Subcutaneous adipose tissue (tissue), 4 donors: ENCODE data around the gene SPACA6. TPM values are rescaled to one million over a fixed set of nuclear protein-coding genes. Genes with fewer than 3 reads are reported as not detected.

Experiments used
- CTCF ChIP-seq: fragments of 450-650 bp; IDR thresholded peaks from one replicate; pipeline ENCODE4 v1.5.1; 2016; ENCODE audit warnings: low read depth, mild to moderate bottlenecking, control low read depth, antibody characterized with exemption, moderate library complexity
- total RNA-seq, 4 donors: library from RNA; depleted of rRNA; stranded (reverse); fragments of >200 nt; gene quantifications; one replicate each; pipeline ENCODE4 v1.1.0, GENCODE V29; 2016

The SPACA6 gene
- total RNA-seq, 4 donors from 2014 or later, result 2.6 to 10.8 (median 7.0) TPM

- no peak for TF ChIP-seq CTCF
Observed at GRCh38 chr19:51680474-51680873, 12.7 kb upstream of the SPACA6 start.

- TF ChIP-seq CTCF, result no peak
Observed at GRCh38 chr19:51681286-51681941, 11.7 kb upstream of the SPACA6 start.

- TF ChIP-seq CTCF, result no peak
Observed at GRCh38 chr19:51686171-51686570, 7.0 kb upstream of the SPACA6 start.

GRCh38 chr19:51687791-51688670, 5.1 kb upstream of the SPACA6 start:
- no peak for TF ChIP-seq CTCF

GRCh38 chr19:51688671-51689571, 4.2 kb upstream of the SPACA6 start:
- no peak for TF ChIP-seq CTCF

GRCh38 chr19:51689751-51690453, 3.2 kb upstream of the SPACA6 start:
- TF ChIP-seq CTCF, result no peak
